Suprapubic skin (tissue), 4 donors: ENCODE results near the gene IDNK. TPM values are rescaled to one million over a fixed set of nuclear protein-coding genes. Genes with fewer than 3 reads are reported as not detected.

Experiments used
- DNase-seq, 2 donors: peaks; one replicate each; pipeline ENCODE4 v3.0.0-alpha.2; 2019; ENCODE audit warnings: low spot score in 2 of 2
- H3K27ac ChIP-seq: fragments of 200-600 bp; sonication (generic); one replicate; pipeline ENCODE4 v1.5.1; 2019
- H3K27me3 ChIP-seq: fragments of 200-600 bp; sonication (generic); one replicate; pipeline ENCODE4 v1.5.1; 2019
- H3K36me3 ChIP-seq: fragments of 200-600 bp; sonication (generic); one replicate; pipeline ENCODE4 v1.5.1; 2019
- H3K4me1 ChIP-seq: fragments of 200-600 bp; sonication (generic); one replicate; pipeline ENCODE4 v1.5.1; 2019
- H3K4me3 ChIP-seq: fragments of 200-600 bp; sonication (generic); one replicate; pipeline ENCODE4 v1.5.1; 2019; ENCODE audit warnings: mild to moderate bottlenecking
- H3K9me3 ChIP-seq: fragments of 200-600 bp; sonication (generic); one replicate; pipeline ENCODE4 v1.5.1; 2019
- CTCF ChIP-seq, 2 donors: fragments of 200-600 bp in 1 of 2; fragments of 450-650 bp in 1 of 2; sonication (generic) in 1 of 2; IDR thresholded peaks; one replicate each; pipeline ENCODE4 v1.5.1; 2016 to 2019; ENCODE audit warnings: antibody characterized with exemption in 2 of 2, mild to moderate bottlenecking in 1 of 2, moderate library complexity in 1 of 2
- EP300 ChIP-seq: sonication (generic); formaldehyde crosslinking; IDR thresholded peaks from one replicate; pipeline ENCODE4 v1.6.1; 2017; ENCODE audit warnings: antibody characterized with exemption
- POLR2A ChIP-seq, 2 donors: fragments of 450-650 bp; IDR thresholded peaks; one replicate each; pipeline ENCODE4 v1.6.1; 2017; ENCODE audit warnings: antibody characterized with exemption in 2 of 2, mild to moderate bottlenecking in 2 of 2, moderate library complexity in 2 of 2
- POLR2AphosphoS5 ChIP-seq, 3 donors: sonication (generic); formaldehyde crosslinking; IDR thresholded peaks; one replicate each; pipeline ENCODE4 v1.6.1; 2017; ENCODE audit warnings: antibody characterized with exemption in 3 of 3
- WGBS: methylation state at CpG from one replicate; pipeline ENCODE4 v1.1.5; 2018; 5-methylcytosine and 5-hydroxymethylcytosine counted together
- total RNA-seq, 4 donors: library from RNA; depleted of rRNA; stranded (reverse); fragments of >200 nt; gene quantifications; one replicate each; pipeline ENCODE4 v1.1.0, GENCODE V29; 2016

IDNK gene
- total RNA-seq, 4 donors from 2014 or later, result 3.1 to 10.2 (median 5.8) TPM

DNA sequence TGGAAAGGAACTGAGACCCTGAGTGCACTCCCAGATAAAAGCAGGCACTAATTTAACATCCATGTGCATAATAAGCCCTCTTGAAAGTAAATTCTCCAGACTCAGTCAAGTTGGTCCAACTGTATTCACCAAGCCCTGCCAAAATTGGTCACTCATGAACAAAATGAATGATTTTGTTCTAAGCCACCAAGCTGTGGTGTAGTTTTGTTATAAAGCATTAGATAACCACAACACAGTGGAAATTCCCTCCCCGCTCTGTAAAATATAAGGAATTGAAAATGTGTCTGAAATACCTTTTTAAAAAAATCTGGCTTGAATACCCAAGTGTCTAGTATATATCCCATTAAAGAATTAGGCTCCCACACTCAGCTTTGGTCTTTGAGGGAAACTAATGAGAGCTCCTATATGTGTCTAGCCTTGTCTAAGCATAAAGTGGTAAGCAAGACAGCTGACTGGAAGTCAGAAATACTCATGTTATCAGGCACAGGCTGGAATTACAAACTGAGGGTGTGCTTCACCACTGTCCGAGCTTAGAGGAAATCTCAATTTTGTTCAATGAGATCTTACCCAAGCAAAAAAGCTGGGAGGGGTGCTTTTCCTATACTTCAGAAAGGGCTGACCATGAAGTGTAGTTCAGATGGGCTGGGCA lies 33.2 kb downstream of the IDNK start:
- peaks cover 90% of the 10 kb centered on the region for H3K36me3 ChIP-seq
- no peak for DNase-seq

GRCh38 chr9:83656952-83657351 lies 34.0 kb downstream of the IDNK start:
- 94% methylated on average over 6 of the region's 6 CpGs for WGBS

More for the DNA sequence above, 33.2 kb downstream of the IDNK start:
- Histone ChIP-seq H3K9me3 (no peaks in the 10 kb centered on the region), H3K27me3 (no peaks in the 10 kb centered on the region), H3K4me3 (no peak overlapping the region), H3K4me1 (no peaks in the 10 kb centered on the region), H3K27ac (no peak overlapping the region)
- TF ChIP-seq POLR2A (IDR thresholded peaks at IDR 0.05) (no peak), EP300 (no peak), CTCF (IDR thresholded peaks at IDR 0.05) (no peak), POLR2AphosphoS5 (IDR thresholded peaks at IDR 0.05) (no peak)
- WGBS, result 96% methylated on average over 2 of the region's 2 CpGs

DNA sequence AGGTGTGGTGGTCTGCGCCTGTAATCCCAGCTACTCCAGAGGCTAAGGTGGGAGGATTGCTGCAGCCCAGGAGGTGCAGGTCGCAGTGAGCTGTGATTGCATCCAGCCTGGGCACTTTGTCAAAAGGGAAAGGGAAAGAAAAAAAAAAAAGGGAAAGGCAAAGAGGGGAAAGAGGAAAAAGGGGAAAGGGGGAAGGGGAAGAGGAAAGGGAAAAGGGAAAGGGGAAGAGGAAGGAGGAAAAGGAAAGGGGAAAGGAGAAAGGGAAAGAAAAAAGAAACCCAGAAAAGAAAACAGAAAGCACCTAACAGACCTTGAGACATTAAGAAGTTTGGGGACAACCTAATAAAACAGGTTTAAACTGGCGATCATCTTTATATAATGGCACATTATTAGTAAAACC lies 40.0 kb downstream of the IDNK start:
- peaks cover 77% of the 10 kb centered on the region for H3K36me3 ChIP-seq
- H3K9me3 ChIP-seq, result no peaks in the 10 kb centered on the region
- no peak overlapping the region for H3K4me3 ChIP-seq
- no peaks in the 10 kb centered on the region for H3K27me3 ChIP-seq
- no peaks in the 10 kb centered on the region for H3K4me1 ChIP-seq
- no peak overlapping the region for H3K27ac ChIP-seq
- 92% methylated on average over 3 of the region's 3 CpGs for WGBS
- no peak for TF ChIP-seq CTCF (IDR thresholded peaks at IDR 0.05)
- no peak for TF ChIP-seq POLR2A (IDR thresholded peaks at IDR 0.05)
- TF ChIP-seq EP300, result no peak
- TF ChIP-seq POLR2AphosphoS5 (IDR thresholded peaks at IDR 0.05), result no peak
- no peak for DNase-seq

More at GRCh38 chr9:83656952-83657351, 34.0 kb downstream of the IDNK start:
- peaks cover 90% of the 10 kb centered on the region for H3K36me3 ChIP-seq
- H3K27ac ChIP-seq, result no peak overlapping the region
- no peaks in the 10 kb centered on the region for H3K9me3 ChIP-seq
- no peak for DNase-seq
- no peaks in the 10 kb centered on the region for H3K27me3 ChIP-seq
- no peaks in the 10 kb centered on the region for H3K4me1 ChIP-seq
- H3K4me3 ChIP-seq, result no peak overlapping the region
- no peak for TF ChIP-seq POLR2AphosphoS5 (IDR thresholded peaks at IDR 0.05)
- TF ChIP-seq EP300, result no peak
- TF ChIP-seq CTCF (IDR thresholded peaks at IDR 0.05), result no peak
- TF ChIP-seq POLR2A (IDR thresholded peaks at IDR 0.05), result no peak

GRCh38 chr9:83665580-83666200 lies 42.7 kb downstream of the IDNK start:
- WGBS, result 69% methylated on average over 5 of the region's 5 CpGs
- peaks cover 61% of the 10 kb centered on the region for H3K36me3 ChIP-seq
- DNase-seq, result no peak
- H3K27ac ChIP-seq, result peak overlapping the region; percentile 2
- no peaks in the 10 kb centered on the region for H3K4me1 ChIP-seq
- no peaks in the 10 kb centered on the region for H3K9me3 ChIP-seq
- H3K4me3 ChIP-seq, result no peak overlapping the region
- H3K27me3 ChIP-seq, result no peaks in the 10 kb centered on the region
- no peak for TF ChIP-seq POLR2A (IDR thresholded peaks at IDR 0.05)
- no peak for TF ChIP-seq EP300
- no peak for TF ChIP-seq POLR2AphosphoS5 (IDR thresholded peaks at IDR 0.05)
- TF ChIP-seq CTCF (IDR thresholded peaks at IDR 0.05), result no peak

- no peaks in the 10 kb centered on the region for H3K4me1 ChIP-seq
- H3K27me3 ChIP-seq, result no peaks in the 10 kb centered on the region
- no peak overlapping the region for H3K4me3 ChIP-seq
- no peak overlapping the region for H3K27ac ChIP-seq
- 94% methylated on average over 1 of the region's 1 CpG for WGBS
- TF ChIP-seq CTCF (IDR thresholded peaks at IDR 0.05), result no peak
- no peak for TF ChIP-seq POLR2AphosphoS5 (IDR thresholded peaks at IDR 0.05)
- TF ChIP-seq EP300, result no peak
- no peak for TF ChIP-seq POLR2A (IDR thresholded peaks at IDR 0.05)
- no peaks in the 10 kb centered on the region for H3K9me3 ChIP-seq
- DNase-seq, result no peak
- peaks cover 59% of the 10 kb centered on the region for H3K36me3 ChIP-seq
Observed at GRCh38 chr9:83669067-83669466, 46.1 kb downstream of the IDNK start.
